ENCODE measurements around the gene PCARE. TPM values are rescaled to one million over a fixed set of nuclear protein-coding genes. Genes with fewer than 3 reads are reported as not detected.

Gene PCARE
- total RNA-seq, 1 donor from 2014 or later, result not detected

DNA sequence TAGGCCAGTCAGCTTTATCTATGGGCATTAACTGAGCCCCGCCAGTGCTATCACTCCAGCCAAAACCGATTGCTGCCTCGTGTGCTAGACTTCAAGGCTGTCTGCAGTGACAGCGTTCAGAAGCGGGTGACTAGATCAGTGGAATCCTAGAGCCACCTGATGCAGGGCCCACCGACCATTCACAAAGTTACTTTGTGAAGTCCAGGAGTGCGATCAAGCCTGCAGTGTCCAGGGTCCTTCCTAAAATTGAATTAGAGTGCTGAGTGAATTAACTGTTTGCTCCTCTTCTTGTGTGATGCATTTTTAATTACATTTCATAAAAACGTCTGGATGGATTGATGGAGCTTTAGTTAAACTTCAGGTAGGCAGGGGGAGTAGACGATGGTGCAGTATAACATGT is 13.9 kb downstream of the PCARE start:
- Histone ChIP-seq H3K4me3 (ENCODE audit: low read depth, low read length) (no peak overlapping the region), H3K27me3 (ENCODE audit: control insufficient read depth, insufficient read depth, low read length) (no peaks in the 10 kb centered on the region), H3K36me3 (ENCODE audit: control insufficient read depth, insufficient read depth, low read length) (no peaks in the 10 kb centered on the region)
- no peak for DNase-seq (ENCODE audit: low read depth)
- TF ChIP-seq, protein P1, sequence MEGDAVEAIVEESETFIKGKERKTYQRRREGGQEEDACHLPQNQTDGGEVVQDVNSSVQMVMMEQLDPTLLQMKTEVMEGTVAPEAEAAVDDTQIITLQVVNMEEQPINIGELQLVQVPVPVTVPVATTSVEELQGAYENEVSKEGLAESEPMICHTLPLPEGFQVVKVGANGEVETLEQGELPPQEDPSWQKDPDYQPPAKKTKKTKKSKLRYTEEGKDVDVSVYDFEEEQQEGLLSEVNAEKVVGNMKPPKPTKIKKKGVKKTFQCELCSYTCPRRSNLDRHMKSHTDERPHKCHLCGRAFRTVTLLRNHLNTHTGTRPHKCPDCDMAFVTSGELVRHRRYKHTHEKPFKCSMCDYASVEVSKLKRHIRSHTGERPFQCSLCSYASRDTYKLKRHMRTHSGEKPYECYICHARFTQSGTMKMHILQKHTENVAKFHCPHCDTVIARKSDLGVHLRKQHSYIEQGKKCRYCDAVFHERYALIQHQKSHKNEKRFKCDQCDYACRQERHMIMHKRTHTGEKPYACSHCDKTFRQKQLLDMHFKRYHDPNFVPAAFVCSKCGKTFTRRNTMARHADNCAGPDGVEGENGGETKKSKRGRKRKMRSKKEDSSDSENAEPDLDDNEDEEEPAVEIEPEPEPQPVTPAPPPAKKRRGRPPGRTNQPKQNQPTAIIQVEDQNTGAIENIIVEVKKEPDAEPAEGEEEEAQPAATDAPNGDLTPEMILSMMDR (IDR thresholded peaks at IDR 0.05; ENCODE audit: insufficient read depth, low read length, poor library complexity, severe bottlenecking), result no peak

DNA sequence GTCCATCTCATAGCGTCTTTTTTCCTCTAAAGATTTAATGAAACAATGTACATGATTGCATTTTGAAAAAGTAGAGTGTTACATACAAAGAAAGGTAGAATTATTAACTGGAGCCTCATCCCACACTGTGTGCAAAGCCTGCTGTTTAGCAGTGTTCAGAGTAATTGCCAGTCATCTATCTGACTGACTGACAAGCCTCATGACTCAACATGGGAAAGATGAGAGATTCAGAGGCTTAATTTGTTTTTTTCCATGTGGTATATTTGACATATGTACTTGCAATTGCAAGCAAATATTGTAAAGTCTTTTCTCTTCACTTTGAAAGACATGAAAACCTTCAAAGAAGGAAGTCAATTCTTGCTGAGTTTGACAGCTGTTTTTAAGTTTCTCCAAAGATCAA is 14.7 kb downstream of the PCARE start:
- Histone ChIP-seq H3K27me3 (ENCODE audit: control insufficient read depth, insufficient read depth, low read length) (no peaks in the 10 kb centered on the region), H3K4me3 (ENCODE audit: low read depth, low read length) (no peak overlapping the region), H3K36me3 (ENCODE audit: control insufficient read depth, insufficient read depth, low read length) (no peaks in the 10 kb centered on the region)
- no peak for DNase-seq (ENCODE audit: low read depth)
- TF ChIP-seq, protein P1 (IDR thresholded peaks at IDR 0.05; ENCODE audit: insufficient read depth, low read length, poor library complexity, severe bottlenecking), result no peak

DNA sequence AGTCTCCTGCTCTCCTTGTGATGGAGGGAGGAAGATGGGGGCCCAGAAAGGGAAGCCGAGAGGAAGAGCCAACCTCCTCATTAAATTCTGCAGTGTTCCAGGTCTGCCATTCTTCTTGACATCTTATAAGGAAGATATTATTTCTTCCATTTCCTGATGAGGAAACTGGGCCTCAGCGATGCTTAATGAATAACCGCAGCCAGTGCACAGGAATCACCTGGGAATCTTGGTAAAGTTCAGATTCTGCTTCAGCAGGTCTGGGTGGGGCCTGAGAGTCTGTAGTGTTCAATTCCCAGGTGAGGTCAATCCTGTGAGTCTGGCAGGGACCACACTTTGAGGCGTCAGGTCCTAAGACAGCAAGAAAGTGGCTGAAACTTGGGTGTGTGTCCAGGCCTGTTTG is 17.3 kb downstream of the PCARE start:
- no peak for DNase-seq (ENCODE audit: low read depth)
- H3K27me3 ChIP-seq (ENCODE audit: control insufficient read depth, insufficient read depth, low read length), result no peaks in the 10 kb centered on the region
- TF ChIP-seq, protein P1 (IDR thresholded peaks at IDR 0.05; ENCODE audit: insufficient read depth, low read length, poor library complexity, severe bottlenecking), result no peak
- H3K4me3 ChIP-seq (ENCODE audit: low read depth, low read length), result no peak overlapping the region
- no peaks in the 10 kb centered on the region for H3K36me3 ChIP-seq (ENCODE audit: control insufficient read depth, insufficient read depth, low read length)

DNA sequence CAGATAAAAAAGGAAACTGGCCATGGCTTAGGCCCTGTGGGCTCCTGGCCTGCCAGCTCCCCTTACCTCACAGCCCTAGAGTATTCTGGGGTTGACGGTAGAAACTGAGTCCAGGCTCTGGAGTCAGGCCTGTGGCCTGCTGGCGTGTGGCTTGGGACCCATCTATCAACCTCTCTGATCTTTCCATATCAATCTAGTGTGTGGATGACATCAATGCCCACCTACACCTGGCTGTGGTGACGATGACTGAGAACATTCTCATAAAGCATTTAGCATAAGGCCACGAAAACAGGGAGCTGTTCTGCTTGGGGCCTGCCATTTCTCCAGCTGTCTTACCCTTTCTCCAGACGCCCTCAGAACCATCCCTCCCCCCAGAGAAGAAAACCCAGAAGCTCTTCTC is 17.9 kb downstream of the PCARE start:
- TF ChIP-seq, protein P1 (IDR thresholded peaks at IDR 0.05; ENCODE audit: insufficient read depth, low read length, poor library complexity, severe bottlenecking), result no peak
- DNase-seq (ENCODE audit: low read depth), result no peak
- Histone ChIP-seq H3K27me3 (ENCODE audit: control insufficient read depth, insufficient read depth, low read length) (no peaks in the 10 kb centered on the region), H3K4me3 (ENCODE audit: low read depth, low read length) (no peak overlapping the region), H3K36me3 (ENCODE audit: control insufficient read depth, insufficient read depth, low read length) (no peaks in the 10 kb centered on the region)

DNA sequence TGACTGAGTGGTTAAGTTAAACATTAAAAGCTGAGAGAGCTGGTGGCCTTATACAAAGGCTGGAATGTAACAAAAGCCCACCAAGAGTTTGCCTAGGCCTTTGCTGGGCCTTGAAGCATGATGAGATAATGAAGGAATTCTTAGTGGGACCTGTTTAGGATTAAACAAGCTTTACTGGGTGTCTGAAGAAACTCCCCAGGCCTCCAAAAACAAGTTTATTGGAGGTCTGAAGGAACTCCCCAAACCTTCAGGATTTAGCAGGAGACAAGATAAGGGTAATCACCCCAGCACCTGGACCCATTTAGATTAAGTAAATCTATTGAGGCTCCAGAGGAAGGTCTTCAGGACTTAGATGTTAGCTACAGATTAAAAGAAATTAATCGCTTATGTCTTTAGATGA is 18.7 kb downstream of the PCARE start:
- DNase-seq (ENCODE audit: low read depth), result no peak
- Histone ChIP-seq H3K27me3 (ENCODE audit: control insufficient read depth, insufficient read depth, low read length) (no peaks in the 10 kb centered on the region), H3K4me3 (ENCODE audit: low read depth, low read length) (no peak overlapping the region), H3K36me3 (ENCODE audit: control insufficient read depth, insufficient read depth, low read length) (no peaks in the 10 kb centered on the region)
- TF ChIP-seq, protein P1 (IDR thresholded peaks at IDR 0.05; ENCODE audit: insufficient read depth, low read length, poor library complexity, severe bottlenecking), result no peak

DNA sequence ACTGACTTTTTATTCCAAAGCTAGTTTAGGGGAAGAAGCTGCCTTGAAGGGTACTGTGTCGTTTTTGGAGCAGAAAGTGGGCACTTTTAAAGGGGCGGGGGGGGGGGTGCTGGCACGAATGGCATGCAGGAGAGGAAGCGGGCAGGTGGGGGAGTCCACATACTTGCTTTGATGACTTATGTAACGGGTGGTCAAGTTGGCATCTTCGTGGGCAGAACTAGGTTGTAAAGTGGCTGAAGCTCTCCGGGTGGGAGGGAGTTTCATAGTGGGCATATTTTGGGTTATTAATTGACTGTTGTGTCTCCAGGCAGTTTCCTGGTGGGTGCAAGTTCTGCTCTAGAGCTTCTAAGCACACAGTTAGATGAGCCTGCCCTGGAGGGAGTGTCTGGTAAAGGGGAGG is 19.9 kb downstream of the PCARE start:
- DNase-seq (ENCODE audit: low read depth), result no peak
- TF ChIP-seq, protein P1 (IDR thresholded peaks at IDR 0.05; ENCODE audit: insufficient read depth, low read length, poor library complexity, severe bottlenecking), result no peak

More for the DNA sequence above, 19.9 kb downstream of the PCARE start:
- H3K36me3 ChIP-seq (ENCODE audit: control insufficient read depth, insufficient read depth, low read length), result no peaks in the 10 kb centered on the region
- no peaks in the 10 kb centered on the region for H3K27me3 ChIP-seq (ENCODE audit: control insufficient read depth, insufficient read depth, low read length)
- no peak overlapping the region for H3K4me3 ChIP-seq (ENCODE audit: low read depth, low read length)

All from kidney epithelial cell (primary cell).